GM10266 (cell line): Measurements from ENCODE around the gene ZFYVE1.

Source experiments
- DNase-seq: peaks from one replicate; pipeline ENCODE4 v3.0.0; 2012; ENCODE audit errors: extremely low spot score
- CTCF ChIP-seq: IDR thresholded peaks from 2 replicates; pipeline ENCODE4 v1.5.1; 2012; ENCODE audit warnings: mild to moderate bottlenecking, low read depth; ENCODE audit not compliant: control insufficient read depth, insufficient read depth; ENCODE audit errors: missing control alignments

ZFYVE1 gene

GRCh38 chr14:72980863-72981262, 46.0 kb downstream of the ZFYVE1 start:
- DNase-seq = no peak
- TF ChIP-seq CTCF = no peak

GRCh38 chr14:72978856-72979255, 48.0 kb downstream of the ZFYVE1 start:
- no peak for TF ChIP-seq CTCF
- no peak for DNase-seq

DNA sequence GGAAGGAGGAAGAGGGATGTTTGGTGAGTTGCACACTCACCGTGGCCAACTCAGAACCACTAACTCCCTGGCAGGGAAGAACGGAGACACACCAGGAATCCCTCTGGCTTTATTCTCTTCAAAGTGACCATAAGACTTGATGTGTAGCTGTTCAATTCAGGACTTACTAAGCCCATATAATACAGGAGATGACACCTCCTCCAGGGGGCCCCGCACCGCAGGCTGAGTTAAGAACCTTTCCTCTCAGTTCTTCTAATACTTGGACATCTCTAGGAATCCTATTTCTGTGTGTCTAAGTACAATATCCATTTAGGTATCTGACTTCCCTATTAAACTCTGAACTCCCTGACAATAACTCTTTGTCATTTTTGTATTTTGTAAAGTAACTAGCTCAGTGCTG, 51.1 kb downstream of the ZFYVE1 start:
- no peak for TF ChIP-seq CTCF
- no peak for DNase-seq

GRCh38 chr14:72974661-72975060, 52.2 kb downstream of the ZFYVE1 start:
- no peak for TF ChIP-seq CTCF
- DNase-seq = no peak

DNA sequence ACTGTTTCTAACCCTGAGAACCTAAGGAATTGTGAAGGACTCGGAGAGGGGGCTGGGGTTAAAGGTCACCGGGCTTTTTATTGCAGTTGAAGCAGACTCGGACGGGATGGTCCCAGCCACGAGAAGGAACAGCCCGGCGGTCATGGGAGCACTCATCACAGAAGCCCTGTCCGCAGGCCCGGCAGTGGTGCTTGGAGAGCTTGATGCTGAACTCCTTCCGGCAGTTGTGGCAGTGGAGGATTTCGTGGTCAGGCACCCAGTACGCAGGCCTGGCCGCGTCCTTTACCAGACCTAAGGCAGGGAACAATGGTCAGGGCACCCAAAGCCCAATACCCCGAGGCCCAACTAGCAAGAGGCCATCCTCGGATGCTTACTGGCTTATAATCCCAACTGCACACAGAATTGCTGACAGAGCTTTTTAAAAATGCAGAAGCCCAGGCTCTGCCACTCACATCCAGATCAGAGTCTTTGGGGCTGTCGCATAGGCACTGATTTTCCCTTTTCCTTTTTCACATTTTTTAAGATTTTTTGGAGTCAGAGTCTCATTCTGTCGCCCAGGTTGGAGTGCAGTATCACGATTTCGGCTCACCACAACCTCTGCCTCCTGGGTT, 56.0 kb downstream of the ZFYVE1 start:
- no peak for DNase-seq
- TF ChIP-seq CTCF = no peak

GRCh38 chr14:72970058-72970630, 56.8 kb downstream of the ZFYVE1 start:
- no peak for DNase-seq
- TF ChIP-seq CTCF = no peak

GRCh38 chr14:72968316-72968715, 58.6 kb downstream of the ZFYVE1 start:
- TF ChIP-seq CTCF = no peak

More at GRCh38 chr14:72968316-72968715, 58.6 kb downstream of the ZFYVE1 start:
- no peak for DNase-seq
